H1 (cell line): Measurements from ENCODE around the gene VPS9D1. TPM values are rescaled to one million over a fixed set of nuclear protein-coding genes. Genes with fewer than 3 reads are reported as not detected.
A peak's percentile ranks its signal among the peaks of the same experiment; 100 is the strongest.

ENCODE experiments used
- CTCF ChIA-PET: fragments of 300-600 bp; sonication (Branson Sonifier 250); formaldehyde crosslinking; loops from one replicate; lab custom pipeline; 2021; ENCODE audit not compliant: partially characterized antibody; lab: Charles Lee
- POLR2A ChIA-PET: fragments of 300-600 bp; sonication (Branson Sonifier 250); formaldehyde crosslinking; loops from one replicate; lab custom pipeline; 2021; ENCODE audit warnings: inconsistent platforms; ENCODE audit not compliant: partially characterized antibody; lab: Charles Lee
- DNase-seq, 2 experiments: peaks; one replicate each; pipeline versions ENCODE4 v3.0.0 to v3.0.0-alpha.2; 2010 to 2022; ENCODE audit warnings: low spot score in 2 of 2, low read depth in 1 of 2, mixed read lengths in 1 of 2
- FAIRE-seq: peaks from 2 replicates; lab custom pipeline; 2011; peaks lifted over from hg19 to GRCh38; lab: Jason Lieb, UNC
- H2AFZ ChIP-seq: 2 replicates; pipeline ENCODE4 v1.8.1; 2012; ENCODE audit warnings: low read length, inconsistent platforms
- H2AK5ac ChIP-seq: 2 replicates; pipeline ENCODE4 v1.6.1; 2013; ENCODE audit warnings: low read depth, low read length
- H2BK120ac ChIP-seq: replicated peaks from 2 replicates; pipeline ENCODE3; 2013; ENCODE audit warnings: low read depth, low read length, inconsistent platforms
- H2BK12ac ChIP-seq: 2 replicates; pipeline ENCODE4 v1.6.1; 2013; ENCODE audit warnings: low read depth, low read length
- H2BK15ac ChIP-seq: 2 replicates; pipeline ENCODE4 v1.6.1; 2013; ENCODE audit warnings: low read length
- H2BK20ac ChIP-seq: 2 replicates; pipeline ENCODE4 v1.6.1; 2013; ENCODE audit warnings: low read length
- H2BK5ac ChIP-seq: 2 replicates; pipeline ENCODE4 v1.6.1; 2013; ENCODE audit warnings: low read depth, low read length
- H3K14ac ChIP-seq: 2 replicates; pipeline ENCODE4 v1.6.1; 2013; ENCODE audit warnings: inconsistent platforms; ENCODE audit not compliant: insufficient read length
- H3K18ac ChIP-seq: 2 replicates; pipeline ENCODE4 v1.6.1; 2013; ENCODE audit warnings: low read length; ENCODE audit errors: extremely low read depth
- H3K23ac ChIP-seq: 2 replicates; pipeline ENCODE4 v1.6.1; 2013; ENCODE audit warnings: inconsistent platforms; ENCODE audit not compliant: insufficient read length
- H3K23me2 ChIP-seq: 2 replicates; pipeline ENCODE4 v1.6.1; 2013; ENCODE audit warnings: low read depth, low read length
- H3K27ac ChIP-seq: 2 replicates; pipeline ENCODE4 v1.6.1; 2011; ENCODE audit warnings: low read depth, low read length, inconsistent platforms
- H3K27me3 ChIP-seq, 4 experiments: replicated peaks in 1 of 4; 1 replicate in 1 of 4; 2 replicates in 3 of 4; pipeline versions ENCODE4 v1.6.1 to v1.8.1; 2011 to 2013; ENCODE audit warnings: low read length in 3 of 4, mild to moderate bottlenecking in 3 of 4, inconsistent platforms in 2 of 4, mixed read lengths in 2 of 4, moderate library complexity in 1 of 4; ENCODE audit not compliant: control insufficient read depth in 3 of 4, insufficient read depth in 3 of 4; ENCODE audit errors: extremely low read depth in 1 of 4
- H3K36me3 ChIP-seq, 4 experiments: 2 replicates each; pipeline versions ENCODE4 v1.6.1 to v1.8.1; 2011 to 2013; ENCODE audit warnings: mild to moderate bottlenecking in 4 of 4, low read length in 3 of 4, moderate library complexity in 2 of 4, control low read depth in 1 of 4, inconsistent platforms in 1 of 4; ENCODE audit not compliant: insufficient read depth in 4 of 4, control insufficient read depth in 2 of 4
- H3K4ac ChIP-seq: replicated peaks from 2 replicates; pipeline ENCODE3; 2013; ENCODE audit warnings: low read length, low read depth, mixed read lengths, inconsistent platforms; ENCODE audit not compliant: insufficient read length
- H3K4me1 ChIP-seq, 4 experiments: replicated peaks in 1 of 4; 1 replicate in 1 of 4; 2 replicates in 3 of 4; pipeline versions ENCODE4 v1.6.1 to v1.8.1; 2011 to 2013; ENCODE audit warnings: low read length in 3 of 4, inconsistent platforms in 2 of 4, mixed read lengths in 1 of 4; ENCODE audit not compliant: insufficient read depth in 4 of 4, control insufficient read depth in 3 of 4
- H3K4me2 ChIP-seq, 2 experiments: 2 replicates each; pipeline versions ENCODE4 v1.6.1 to v1.8.1; 2011 to 2013; ENCODE audit warnings: low read depth in 2 of 2, low read length in 2 of 2, control low read depth in 1 of 2, inconsistent platforms in 1 of 2, mild to moderate bottlenecking in 1 of 2; ENCODE audit not compliant: insufficient read depth in 1 of 2
- H3K4me3 ChIP-seq, 4 experiments: fragments of 200-600, 300-600 bp in 1 of 4; sonication (generic), shearing (Covaris generic), sonication (Bioruptor Twin) in 1 of 4; 2 replicates each; pipeline versions ENCODE4 v1.5.1 to v1.8.1; 2011 to 2016; ENCODE audit warnings: low read length in 4 of 4, low read depth in 3 of 4, control low read depth in 2 of 4, inconsistent platforms in 2 of 4, mild to moderate bottlenecking in 2 of 4, mixed read lengths in 1 of 4, moderate library complexity in 1 of 4; ENCODE audit not compliant: insufficient read depth in 2 of 4; ENCODE audit errors: extremely low read depth in 1 of 4
- H3K56ac ChIP-seq: replicated peaks from 2 replicates; pipeline ENCODE3; 2013; ENCODE audit warnings: low read depth, mild to moderate bottlenecking, mixed read lengths, low read length, inconsistent platforms; ENCODE audit not compliant: insufficient read length
- H3K79me1 ChIP-seq: 2 replicates; pipeline ENCODE4 v1.6.1; 2013; ENCODE audit warnings: low read depth, low read length, control low read depth
- H3K79me2 ChIP-seq, 2 experiments: 2 replicates each; pipeline versions ENCODE4 v1.6.1 to v1.8.1; 2012 to 2013; ENCODE audit warnings: low read length in 2 of 2, mild to moderate bottlenecking in 2 of 2, inconsistent platforms in 1 of 2; ENCODE audit not compliant: insufficient read depth in 2 of 2, control insufficient read depth in 1 of 2
- H3K9ac ChIP-seq, 4 experiments: replicated peaks in 1 of 4; 1 replicate in 1 of 4; 2 replicates in 3 of 4; pipeline versions ENCODE4 v1.6.1 to v1.8.1; 2011 to 2013; ENCODE audit warnings: low read depth in 3 of 4, low read length in 3 of 4, control low read depth in 2 of 4, mild to moderate bottlenecking in 2 of 4, moderate library complexity in 2 of 4, inconsistent platforms in 1 of 4; ENCODE audit errors: extremely low read depth in 1 of 4
- H3K9me3 ChIP-seq, 2 experiments: 2 replicates each; pipeline versions ENCODE4 v1.6.1 to v1.8.1; 2012 to 2013; ENCODE audit warnings: mild to moderate bottlenecking in 2 of 2, moderate library complexity in 2 of 2, control low read depth in 1 of 2, inconsistent platforms in 1 of 2, low read depth in 1 of 2, low read length in 1 of 2, mixed read lengths in 1 of 2; ENCODE audit not compliant: insufficient read depth in 2 of 2
- H4K20me1 ChIP-seq, 2 experiments: replicated peaks in 1 of 2; 2 replicates each; pipeline versions ENCODE3 to v1.8.1; 2011 to 2013; ENCODE audit warnings: inconsistent platforms in 2 of 2, low read length in 2 of 2, mild to moderate bottlenecking in 1 of 2; ENCODE audit not compliant: insufficient read depth in 2 of 2, control insufficient read depth in 1 of 2
- H4K5ac ChIP-seq: 2 replicates; pipeline ENCODE4 v1.6.1; 2013; ENCODE audit warnings: low read length, low read depth, mixed read lengths, inconsistent platforms; ENCODE audit not compliant: insufficient read length
- H4K8ac ChIP-seq: 2 replicates; pipeline ENCODE4 v1.8.0; 2013; ENCODE audit warnings: mild to moderate bottlenecking, moderate library complexity, low read length, inconsistent platforms; ENCODE audit not compliant: insufficient read depth; ENCODE audit errors: extremely low read depth
- H4K91ac ChIP-seq: replicated peaks from 2 replicates; pipeline ENCODE3; 2013; ENCODE audit warnings: low read length, mixed read lengths, inconsistent platforms; ENCODE audit not compliant: insufficient read length
- ASH2L ChIP-seq: fragments of 200-600, 300-600 bp; sonication (generic); IDR thresholded peaks from one replicate; pipeline ENCODE4 v1.7.1; 2017; ENCODE audit warnings: low read length
- E2F6 ChIP-seq: IDR thresholded peaks from 2 replicates; pipeline ENCODE4 v1.6.1; 2012; ENCODE audit warnings: inconsistent platforms
- SUZ12 ChIP-seq: fragments of 200-600 bp; sonication (generic); IDR thresholded peaks from 2 replicates; pipeline ENCODE4 v1.6.1; 2012; ENCODE audit warnings: mild to moderate bottlenecking, inconsistent platforms, low read length, moderate library complexity, mixed read lengths
- WGBS, 2 experiments: shearing (Covaris generic) in 1 of 2; methylation state at CpG; one replicate each; pipeline versions ENCODE4 v1.1.6 to v1.1.7; 2013 to 2015; ENCODE audit warnings: low lambda C conversion rate in 2 of 2, mixed read lengths in 2 of 2, inconsistent platforms in 1 of 2, low coverage in 1 of 2, missing lambda C conversion rate in 1 of 2; ENCODE audit not compliant: insufficient replicate concordance in 2 of 2, insufficient coverage in 1 of 2, insufficient read length in 1 of 2; ENCODE audit errors: extremely low coverage in 1 of 2, missing lambda C conversion rate in 1 of 2; 5-methylcytosine and 5-hydroxymethylcytosine counted together
- polyA plus RNA-seq, 7 experiments: library from polyadenylated mRNA; depleted of rRNA in 3 of 7; stranded (reverse) in 5 of 7; unstranded in 2 of 7; fragments of >200 nt in 5 of 7; fragments of 200-250 nt in 2 of 7; gene quantifications; 1 replicate in 5 of 7; 2 replicates in 1 of 7; 4 replicates in 1 of 7; pipeline versions ENCODE4 v1.2.1 to v1.2.3, GENCODE V29; 2011 to 2013; ENCODE audit warnings: missing spikeins in 2 of 7, mixed read lengths in 2 of 7
- total RNA-seq: library from RNA; stranded (reverse); fragmentation: NEBNext Ultra II Directional; extraction: Animal tissue kit (Norgen Biotek cat#: 25700); gene quantifications from 2 replicates; pipeline ENCODE4 v1.2.1, GENCODE V29; 2021

Gene VPS9D1
- total and polyA plus RNA-seq, 2 of the 8 experiments (the other 6 are each of a cell fraction or from before 2014, with no cell fraction given): 2.9 to 5.4 TPM

- Histone ChIP-seq H3K27me3 (peaks cover 8 to 56% (median 43%) of the 10 kb centered on the region in 4 experiments), H3K4me3 (peak overlapping the region; percentile 51 to 87 (median 68)), H3K36me3 (no peaks in the 10 kb centered on the region), H3K79me2 (no peaks in the 10 kb centered on the region), H4K91ac (no peak overlapping the region), H2AFZ (no peak overlapping the region), H2BK5ac (no peak overlapping the region), H4K8ac (peak overlapping the region; percentile 31), H3K23ac (no peak overlapping the region), H2BK12ac (no peak overlapping the region; the same call in 1 of the 2 replicates), H3K27ac (no peak overlapping the region), H3K23me2 (peaks cover 14% of the 10 kb centered on the region), H2BK20ac (no peak overlapping the region), H3K14ac (no peak overlapping the region), H3K4me2 (peak overlapping the region; percentile 83 to 95), H3K4me1 (peaks cover 0 to 13% (median 10%) of the 10 kb centered on the region in 4 experiments; a peak in 5 of 7 replicates), H3K56ac (no peak overlapping the region), H3K18ac (no peak overlapping the region), H3K9me3 (no peaks in the 10 kb centered on the region), H4K20me1 (peaks cover 15 to 30% of the 10 kb centered on the region in 2 experiments), H3K9ac (peak overlapping the region in 1 of 4 experiments; percentile 12; a peak in 3 of 7 replicates), H3K79me1 (no peaks in the 10 kb centered on the region), H2AK5ac (no peak overlapping the region), H2BK120ac (no peak overlapping the region), H4K5ac (no peak overlapping the region), H2BK15ac (no peak overlapping the region), H3K4ac (peak overlapping the region; percentile 53)
- ChIA-PET POLR2A (interaction anchor here (0.9 to 16.1 kb wide), 8 partner anchors 10 to 159 kb away, joined by 3 to 193 read pairs (median 4); no protein-coding TSS in a partner anchor), CTCF (interaction anchor here (0.7 to 2.8 kb wide), 4 partner anchors 8 to 21 kb away, joined by 3 to 17 read pairs (median 3); partner anchors contain the start of gene SPATA2L)
- DNase-seq (peak in 1 of 2 experiments; percentile 62), FAIRE-seq (no peak)
- 57% methylated on average over 54 of the region's 56 CpGs; no CpG with 5 or more reads in 1 of the 2 experiments for WGBS, 2 experiments
- TF ChIP-seq E2F6 (0 out of 2 replicates have a peak, but pooled peaks have one; percentile 8), ASH2L (peak; percentile 4), SUZ12 (peak; percentile 19; the same call in 1 of the 2 replicates)
These were observed 1.9 kb upstream of the VPS9D1 start for GRCh38 chr16:89722392-89723278.
